ENCODE measurements around the gene UBR2. TPM values are rescaled to one million over a fixed set of nuclear protein-coding genes. Genes with fewer than 3 reads are reported as not detected.

Gene UBR2
- total and polyA plus RNA-seq, 2 of the 13 experiments (the other 11 are each of a cell fraction or from before 2014, with no cell fraction given) = 17.6 to 29.3 TPM

DNA sequence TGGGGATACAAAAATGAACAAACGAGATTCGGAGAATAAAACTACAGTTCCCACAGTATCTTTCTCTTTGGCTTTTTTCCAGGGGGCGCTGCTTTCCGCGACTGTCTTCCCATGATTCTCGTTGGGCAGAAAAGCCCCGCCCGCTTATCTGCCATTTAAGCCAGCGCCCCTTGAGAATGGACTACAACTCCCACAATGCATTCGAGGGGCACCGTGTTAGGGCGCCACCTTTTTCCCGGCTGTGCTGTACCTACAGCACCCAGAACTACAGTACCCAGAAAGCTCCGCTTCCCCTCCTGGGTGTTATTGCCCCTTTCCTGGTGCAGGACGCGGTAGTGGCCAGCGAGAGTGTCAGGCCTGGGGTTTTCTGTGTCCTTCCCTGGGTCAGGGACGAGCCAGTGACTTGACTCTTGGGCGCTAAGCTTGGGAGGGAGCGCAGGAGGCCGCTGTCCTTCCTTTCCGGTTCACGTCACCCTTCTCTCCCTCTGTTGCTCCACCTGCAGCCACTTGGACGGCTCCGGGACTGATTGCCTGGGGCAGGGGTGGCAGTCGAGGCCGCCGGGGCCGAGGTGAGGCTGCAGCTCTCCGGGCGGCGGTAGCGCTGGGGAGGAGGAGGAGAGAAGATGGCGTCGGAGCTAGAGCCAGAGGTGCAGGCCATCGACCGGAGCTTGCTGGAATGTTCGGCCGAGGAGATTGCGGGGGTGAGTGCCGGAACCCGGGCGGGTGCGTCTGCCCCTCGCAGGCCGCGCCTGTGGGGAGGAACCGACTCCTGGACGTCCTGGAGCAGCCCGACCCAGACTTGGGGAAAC, at the start of gene UBR2 (continued):
- TF ChIP-seq TMF1 (CRISPR knock-in tag; IDR thresholded peaks at IDR 0.05; ENCODE audit: low read depth) (peak; percentile 95), ZBTB38 (CRISPR knock-in tag; IDR thresholded peaks at IDR 0.05) (peak; percentile 62; the same call in 1 of the 2 replicates), DNMT1 (CRISPR knock-in tag; IDR thresholded peaks at IDR 0.05) (no peak), ATF4 (CRISPR knock-in tag; IDR thresholded peaks at IDR 0.05) (peak in 1 of 2 experiments; percentile 87; a peak in 2 of 4 replicates), ZSCAN22 (CRISPR knock-in tag; IDR thresholded peaks at IDR 0.05) (no peak), ZNF543 (CRISPR knock-in tag; IDR thresholded peaks at IDR 0.05) (peak; percentile 67), ZBTB25 (CRISPR knock-in tag; IDR thresholded peaks at IDR 0.05) (peak; percentile 95), TCF7 (IDR thresholded peaks at IDR 0.05; ENCODE audit: low read depth) (no peak), ZNF460 (CRISPR knock-in tag; IDR thresholded peaks at IDR 0.05; ENCODE audit: borderline replicate concordance) (peak; percentile 56; the same call in 1 of the 2 replicates), CREM (IDR thresholded peaks at IDR 0.05) (peak; percentile 100), CREM (CRISPR knock-in tag; IDR thresholded peaks at IDR 0.05) (no peak), MATR3 (CRISPR knock-in tag; IDR thresholded peaks at IDR 0.05) (no peak), ZNF263 (CRISPR knock-in tag; IDR thresholded peaks at IDR 0.05) (peak; percentile 53; the same call in 1 of the 2 replicates), GABPB1 (CRISPR knock-in tag; IDR thresholded peaks at IDR 0.05) (peak; percentile 96), ZBTB2 (CRISPR knock-in tag; IDR thresholded peaks at IDR 0.05; ENCODE audit: low read depth) (no peak; the same call in 1 of the 2 replicates), KDM2A (CRISPR knock-in tag; IDR thresholded peaks at IDR 0.05; ENCODE audit: borderline replicate concordance, low read depth) (peak; percentile 94), NCOA5 (CRISPR knock-in tag; IDR thresholded peaks at IDR 0.05) (no peak), SIN3B (IDR thresholded peaks at IDR 0.05; ENCODE audit: low read length) (peak; percentile 42; the same call in 1 of the 2 replicates), NKX3-1 (CRISPR knock-in tag; IDR thresholded peaks at IDR 0.05) (peak; percentile 89; the same call in 1 of the 2 replicates), ZNF30 (CRISPR knock-in tag; IDR thresholded peaks at IDR 0.05) (no peak; the same call in 1 of the 2 replicates)
- TF ChIP-seq, protein P1, sequence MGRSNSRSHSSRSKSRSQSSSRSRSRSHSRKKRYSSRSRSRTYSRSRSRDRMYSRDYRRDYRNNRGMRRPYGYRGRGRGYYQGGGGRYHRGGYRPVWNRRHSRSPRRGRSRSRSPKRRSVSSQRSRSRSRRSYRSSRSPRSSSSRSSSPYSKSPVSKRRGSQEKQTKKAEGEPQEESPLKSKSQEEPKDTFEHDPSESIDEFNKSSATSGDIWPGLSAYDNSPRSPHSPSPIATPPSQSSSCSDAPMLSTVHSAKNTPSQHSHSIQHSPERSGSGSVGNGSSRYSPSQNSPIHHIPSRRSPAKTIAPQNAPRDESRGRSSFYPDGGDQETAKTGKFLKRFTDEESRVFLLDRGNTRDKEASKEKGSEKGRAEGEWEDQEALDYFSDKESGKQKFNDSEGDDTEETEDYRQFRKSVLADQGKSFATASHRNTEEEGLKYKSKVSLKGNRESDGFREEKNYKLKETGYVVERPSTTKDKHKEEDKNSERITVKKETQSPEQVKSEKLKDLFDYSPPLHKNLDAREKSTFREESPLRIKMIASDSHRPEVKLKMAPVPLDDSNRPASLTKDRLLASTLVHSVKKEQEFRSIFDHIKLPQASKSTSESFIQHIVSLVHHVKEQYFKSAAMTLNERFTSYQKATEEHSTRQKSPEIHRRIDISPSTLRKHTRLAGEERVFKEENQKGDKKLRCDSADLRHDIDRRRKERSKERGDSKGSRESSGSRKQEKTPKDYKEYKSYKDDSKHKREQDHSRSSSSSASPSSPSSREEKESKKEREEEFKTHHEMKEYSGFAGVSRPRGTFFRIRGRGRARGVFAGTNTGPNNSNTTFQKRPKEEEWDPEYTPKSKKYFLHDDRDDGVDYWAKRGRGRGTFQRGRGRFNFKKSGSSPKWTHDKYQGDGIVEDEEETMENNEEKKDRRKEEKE (IDR thresholded peaks at IDR 0.05) = no peak
